SK-N-SH treated with all-trans-retinoic acid at 6 μM for 48 hours (cell line): Measurements from ENCODE around the gene PDS5B.

ENCODE experiments used
- ARNTL ChIP-seq: fragments of 450-650 bp; formaldehyde crosslinking; IDR thresholded peaks from 2 replicates; pipeline ENCODE4 v1.5.0; 2020; ENCODE audit warnings: low read depth, mild to moderate bottlenecking, moderate library complexity, borderline replicate concordance
- BACH2 ChIP-seq: fragments of 250-450 bp; sonication (Bioruptor Pico); IDR thresholded peaks from 2 replicates; pipeline ENCODE4 v1.9.0; 2021; ENCODE audit warnings: mild to moderate bottlenecking, borderline replicate concordance
- CREB5 ChIP-seq: fragments of 250-450 bp; sonication (Bioruptor Pico); IDR thresholded peaks from 2 replicates; pipeline ENCODE4 v1.5.1; 2020; ENCODE audit warnings: low read depth, mild to moderate bottlenecking, moderate library complexity
- CSDC2 ChIP-seq: fragments of 250-450 bp; sonication (Bioruptor Pico); IDR thresholded peaks from 2 replicates; pipeline ENCODE4 v1.5.0; 2020; ENCODE audit warnings: mild to moderate bottlenecking, moderate library complexity
- CSRNP3 ChIP-seq: fragments of 250-450 bp; sonication (Bioruptor Pico); IDR thresholded peaks from 2 replicates; pipeline ENCODE4 v1.5.1; 2021; ENCODE audit warnings: mild to moderate bottlenecking, moderate library complexity
- ESRRG ChIP-seq: fragments of 250-450 bp; sonication (Bioruptor Pico); IDR thresholded peaks from 2 replicates; pipeline ENCODE4 v1.6.1; 2021; ENCODE audit warnings: mild to moderate bottlenecking
- PATZ1 ChIP-seq: fragments of 250-450 bp; sonication (Bioruptor Pico); IDR thresholded peaks from 2 replicates; pipeline ENCODE4 v1.8.0; 2020; ENCODE audit warnings: mild to moderate bottlenecking, moderate library complexity, borderline replicate concordance
- POU6F1 ChIP-seq: fragments of 250-450 bp; sonication (Bioruptor Pico); IDR thresholded peaks from 2 replicates; pipeline ENCODE4 v1.8.0; 2021; ENCODE audit warnings: low read depth, mild to moderate bottlenecking, moderate library complexity, borderline replicate concordance
- PPARA ChIP-seq: fragments of 250-450 bp; sonication (Bioruptor Pico); IDR thresholded peaks from 2 replicates; pipeline ENCODE4 v1.5.0; 2020; ENCODE audit warnings: mild to moderate bottlenecking, borderline replicate concordance
- RARB ChIP-seq: fragments of 250-450 bp; sonication (Bioruptor Pico); IDR thresholded peaks from 2 replicates; pipeline ENCODE4 v1.8.0; 2021; ENCODE audit warnings: mild to moderate bottlenecking, moderate library complexity
- SNAI2 ChIP-seq: fragments of 250-450 bp; sonication (Bioruptor Pico); IDR thresholded peaks from 2 replicates; pipeline ENCODE4 v1.5.0; 2020; ENCODE audit warnings: mild to moderate bottlenecking, moderate library complexity
- TSHZ2 ChIP-seq: fragments of 250-450 bp; sonication (Bioruptor Pico); IDR thresholded peaks from 2 replicates; pipeline ENCODE4 v1.5.0; 2020; ENCODE audit warnings: mild to moderate bottlenecking, moderate library complexity
- ZFP3 ChIP-seq: fragments of 250-450 bp; sonication (Bioruptor Pico); IDR thresholded peaks from 2 replicates; pipeline ENCODE4 v1.5.0; 2020; ENCODE audit warnings: mild to moderate bottlenecking, moderate library complexity
- ZFP30 ChIP-seq: fragments of 450-650 bp; formaldehyde crosslinking; IDR thresholded peaks from 2 replicates; pipeline ENCODE4 v1.5.0; 2022; ENCODE audit warnings: mild to moderate bottlenecking, moderate library complexity

GRCh38 chr13:32674503-32674902, 88.3 kb downstream of the PDS5B start:
- TF ChIP-seq ESRRG (CRISPR knock-in tag) (no peak), ARNTL (CRISPR knock-in tag) (no peak), CSDC2 (CRISPR knock-in tag) (no peak), PATZ1 (CRISPR knock-in tag) (no peak), SNAI2 (no peak), CSRNP3 (CRISPR knock-in tag) (no peak), ZFP3 (CRISPR knock-in tag) (no peak), PPARA (CRISPR knock-in tag) (no peak), TSHZ2 (CRISPR knock-in tag) (no peak), RARB (CRISPR knock-in tag) (no peak), CREB5 (no peak), ZFP30 (CRISPR knock-in tag) (no peak), POU6F1 (CRISPR knock-in tag) (no peak), BACH2 (CRISPR knock-in tag) (no peak)
